Measurements from ENCODE around the gene RASA2. TPM values are rescaled to one million over a fixed set of nuclear protein-coding genes. Genes with fewer than 3 reads are reported as not detected.

RASA2 gene
- total RNA-seq, 6 donors from 2014 or later, result 11.7 to 41.5 (median 21.3) TPM

- H3K9me3 ChIP-seq, result no peaks in the 10 kb centered on the region
- H3K27ac ChIP-seq, result peak overlapping the region in 2 of 4 donors; percentile 51
- ATAC-seq (ENCODE audit: low FRiP score in 2 of 2), result peak; percentile 53 to 77
- no peak for DNase-seq
- H3K4me1 ChIP-seq, result peaks cover 9 to 35% (median 24%) of the 10 kb centered on the region in 4 donors
- H3K36me3 ChIP-seq, result peaks cover 0 to 12% (median 0%) of the 10 kb centered on the region in 4 donors
- TF ChIP-seq POLR2A (IDR thresholded peaks at IDR 0.05), result no peak
- peak; percentile 33 to 78 (median 50) for TF ChIP-seq CTCF (IDR thresholded peaks at IDR 0.05)
- TF ChIP-seq EP300 (IDR thresholded peaks at IDR 0.05), result no peak
- no peak for TF ChIP-seq POLR2AphosphoS5 (IDR thresholded peaks at IDR 0.05)
- H3K4me3 ChIP-seq, result no peak overlapping the region
- no peaks in the 10 kb centered on the region for H3K27me3 ChIP-seq
Measured at GRCh38 chr3:141452045-141452444, 34.8 kb upstream of the RASA2 start.

GRCh38 chr3:141452773-141453172 lies 34.1 kb upstream of the RASA2 start:
- ATAC-seq (ENCODE audit: low FRiP score in 2 of 2) (no peak), DNase-seq (no peak)
- Histone ChIP-seq H3K36me3 (peaks cover 0 to 5% (median 0%) of the 10 kb centered on the region in 4 donors), H3K27ac (peak overlapping the region in 1 of 4 donors; percentile 51), H3K4me1 (peaks cover 9 to 35% (median 24%) of the 10 kb centered on the region in 4 donors), H3K4me3 (no peak overlapping the region), H3K9me3 (no peaks in the 10 kb centered on the region), H3K27me3 (no peaks in the 10 kb centered on the region)
- no peak for TF ChIP-seq CTCF (IDR thresholded peaks at IDR 0.05)
- no peak for TF ChIP-seq EP300 (IDR thresholded peaks at IDR 0.05)
- TF ChIP-seq POLR2AphosphoS5 (IDR thresholded peaks at IDR 0.05), result no peak
- no peak for TF ChIP-seq POLR2A (IDR thresholded peaks at IDR 0.05)
- 90 to 93% methylated on average over 1 of the region's 1 CpG for WGBS, 2 donors

GRCh38 chr3:141454054-141454453 lies 32.8 kb upstream of the RASA2 start:
- no peaks in the 10 kb centered on the region for H3K9me3 ChIP-seq
- H3K4me3 ChIP-seq, result no peak overlapping the region
- peaks cover 9 to 31% (median 20%) of the 10 kb centered on the region in 4 donors for H3K4me1 ChIP-seq
- DNase-seq, result no peak
- 68 to 72% methylated on average over 3 of the region's 3 CpGs for WGBS, 2 donors
- TF ChIP-seq EP300 (IDR thresholded peaks at IDR 0.05), result no peak
- H3K27ac ChIP-seq, result no peak overlapping the region
- H3K36me3 ChIP-seq, result no peaks in the 10 kb centered on the region
- no peak for ATAC-seq (ENCODE audit: low FRiP score in 2 of 2)
- H3K27me3 ChIP-seq, result no peaks in the 10 kb centered on the region

- ATAC-seq (ENCODE audit: low FRiP score in 2 of 2) (peak; percentile 83 to 84), DNase-seq (no peak)
- Histone ChIP-seq H3K9me3 (no peaks in the 10 kb centered on the region), H3K27ac (peak overlapping the region in 2 of 4 donors; percentile 11 to 41), H3K4me1 (peaks cover 9 to 31% (median 20%) of the 10 kb centered on the region in 4 donors), H3K4me3 (no peak overlapping the region), H3K27me3 (no peaks in the 10 kb centered on the region), H3K36me3 (no peaks in the 10 kb centered on the region)
- WGBS, 2 donors, result 59 to 67% methylated on average over 16 to 20 of the region's 20 CpGs
- peak; percentile 58 to 84 (median 78) for TF ChIP-seq CTCF (IDR thresholded peaks at IDR 0.05)
- TF ChIP-seq POLR2AphosphoS5 (IDR thresholded peaks at IDR 0.05), result no peak
Measured at GRCh38 chr3:141454906-141455602, 31.8 kb upstream of the RASA2 start.

- whole genome bisulfite sequencing, 2 donors, result 66 to 73% methylated on average over 17 to 18 of the region's 18 CpGs
- Histone ChIP-seq H3K27ac (peak overlapping the region in 2 of 4 donors; percentile 11 to 41), H3K4me3 (no peak overlapping the region), H3K9me3 (no peaks in the 10 kb centered on the region), H3K27me3 (no peaks in the 10 kb centered on the region), H3K4me1 (peaks cover 9 to 31% (median 20%) of the 10 kb centered on the region in 4 donors), H3K36me3 (no peaks in the 10 kb centered on the region)
- peak in 1 of 2 donors; percentile 38 for ATAC-seq (ENCODE audit: low FRiP score in 2 of 2)
- TF ChIP-seq CTCF (IDR thresholded peaks at IDR 0.05), result no peak
- no peak for TF ChIP-seq EP300 (IDR thresholded peaks at IDR 0.05)
- TF ChIP-seq POLR2AphosphoS5 (IDR thresholded peaks at IDR 0.05), result no peak
- TF ChIP-seq POLR2A (IDR thresholded peaks at IDR 0.05), result no peak
- DNase-seq, result peak in 1 of 2 donors; percentile 54
Measured at GRCh38 chr3:141455603-141456300, 31.1 kb upstream of the RASA2 start.

Measured in upper lobe of left lung (tissue), 6 donors.